ENCODE results near the gene SSR1.

SSR1 gene

GRCh38 chr6:7307533-7307932 lies 5.5 kb downstream of the SSR1 start:
- TF ChIP-seq CTCF (IDR thresholded peaks at IDR 0.05; ENCODE audit: low read depth, low read length), result no peak
- no peak overlapping the region for H3K4me3 ChIP-seq (replicated peaks in 1 of 2; ENCODE audit: low read depth in 2 of 2, low read length in 2 of 2)
- no peak for DNase-seq (ENCODE audit: low read depth in 2 of 2)

- H3K4me3 ChIP-seq (replicated peaks in 1 of 2; ENCODE audit: low read depth in 2 of 2, low read length in 2 of 2), result no peak overlapping the region
- TF ChIP-seq CTCF (IDR thresholded peaks at IDR 0.05; ENCODE audit: low read depth, low read length), result no peak
- no peak for DNase-seq (ENCODE audit: low read depth in 2 of 2)
Observed at GRCh38 chr6:7304821-7305220, 8.2 kb downstream of the SSR1 start.

GRCh38 chr6:7301702-7302101 lies 11.3 kb downstream of the SSR1 start:
- no peak overlapping the region for H3K4me3 ChIP-seq (replicated peaks in 1 of 2; ENCODE audit: low read depth in 2 of 2, low read length in 2 of 2)
- no peak for TF ChIP-seq CTCF (IDR thresholded peaks at IDR 0.05; ENCODE audit: low read depth, low read length)
- no peak for DNase-seq (ENCODE audit: low read depth in 2 of 2)

- no peak overlapping the region for H3K4me3 ChIP-seq (replicated peaks in 1 of 2; ENCODE audit: low read depth in 2 of 2, low read length in 2 of 2)
- DNase-seq (ENCODE audit: low read depth in 2 of 2), result no peak
- no peak for TF ChIP-seq CTCF (IDR thresholded peaks at IDR 0.05; ENCODE audit: low read depth, low read length)
Observed at GRCh38 chr6:7300926-7301325, 12.1 kb downstream of the SSR1 start.

- H3K4me3 ChIP-seq (replicated peaks in 1 of 2; ENCODE audit: low read depth in 2 of 2, low read length in 2 of 2), result no peak overlapping the region
- no peak for TF ChIP-seq CTCF (IDR thresholded peaks at IDR 0.05; ENCODE audit: low read depth, low read length)
- DNase-seq (ENCODE audit: low read depth in 2 of 2), result no peak
Observed at GRCh38 chr6:7298113-7298512, 14.9 kb downstream of the SSR1 start.

GRCh38 chr6:7296602-7297001 lies 16.4 kb downstream of the SSR1 start:
- DNase-seq (ENCODE audit: low read depth in 2 of 2), result no peak
- H3K4me3 ChIP-seq (replicated peaks in 1 of 2; ENCODE audit: low read depth in 2 of 2, low read length in 2 of 2), result no peak overlapping the region
- TF ChIP-seq CTCF (IDR thresholded peaks at IDR 0.05; ENCODE audit: low read depth, low read length), result no peak

- no peak for DNase-seq (ENCODE audit: low read depth in 2 of 2)
- H3K4me3 ChIP-seq (replicated peaks in 1 of 2; ENCODE audit: low read depth in 2 of 2, low read length in 2 of 2), result no peak overlapping the region
- TF ChIP-seq CTCF (IDR thresholded peaks at IDR 0.05; ENCODE audit: low read depth, low read length), result no peak
Observed at GRCh38 chr6:7295916-7296315, 17.1 kb downstream of the SSR1 start.
